ENCODE results near the gene LACTB. TPM values are rescaled to one million over a fixed set of nuclear protein-coding genes. Genes with fewer than 3 reads are reported as not detected.

LACTB gene
- total RNA-seq, 2 donors from 2014 or later, result 13.3 to 14.9 TPM

DNA sequence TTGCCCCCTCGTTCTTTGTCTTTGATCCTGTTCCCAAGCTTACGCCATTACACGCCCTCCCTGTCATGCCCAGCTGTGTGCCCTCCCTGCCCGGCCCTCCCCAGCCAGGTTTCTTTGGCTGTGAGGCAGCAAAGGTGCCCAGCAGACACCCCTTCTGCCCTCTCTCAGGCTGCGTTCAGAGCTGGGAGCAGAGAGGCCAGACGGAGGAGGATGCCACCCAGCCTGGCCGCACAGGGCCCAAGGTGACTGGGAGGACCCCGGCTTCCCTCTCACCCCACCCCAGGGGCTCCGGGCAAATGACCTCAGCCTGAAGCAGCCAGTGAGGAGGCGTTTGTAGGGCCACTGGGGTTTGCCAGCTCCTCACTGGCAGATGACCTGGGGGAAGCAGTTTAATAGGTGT lies 30.8 kb upstream of the LACTB start:
- no peak overlapping the region for H3K27ac Mint-ChIP-seq
- H3K36me3 Mint-ChIP-seq (ENCODE audit: low read depth), result no peaks in the 10 kb centered on the region
- 91 to 100% methylated on average over 2 to 10 of the region's 10 CpGs for WGBS, 2 experiments (ENCODE audit: insufficient coverage in 1 of 2, insufficient read length in 1 of 2)
- no peaks in the 10 kb centered on the region for H3K27me3 Mint-ChIP-seq (ENCODE audit: insufficient read depth)
- H3K9me3 ChIP-seq (ENCODE audit: control insufficient read depth, low read length), result no peaks in the 10 kb centered on the region
- peaks cover 28% of the 10 kb centered on the region for H3K4me1 Mint-ChIP-seq
- no peak overlapping the region for H3K4me3 Mint-ChIP-seq
- no peaks in the 10 kb centered on the region for H3K9me3 Mint-ChIP-seq
- no peaks in the 10 kb centered on the region for H3K36me3 ChIP-seq (ENCODE audit: control insufficient read depth, insufficient read depth, low read length)
- no peaks in the 10 kb centered on the region for H3K27me3 ChIP-seq (ENCODE audit: control insufficient read depth, insufficient read depth, low read length, poor library complexity, severe bottlenecking)
- H3K27ac ChIP-seq (ENCODE audit: low read depth, low read length), result no peak overlapping the region
- no peak for DNase-seq
- TF ChIP-seq, protein P1, sequence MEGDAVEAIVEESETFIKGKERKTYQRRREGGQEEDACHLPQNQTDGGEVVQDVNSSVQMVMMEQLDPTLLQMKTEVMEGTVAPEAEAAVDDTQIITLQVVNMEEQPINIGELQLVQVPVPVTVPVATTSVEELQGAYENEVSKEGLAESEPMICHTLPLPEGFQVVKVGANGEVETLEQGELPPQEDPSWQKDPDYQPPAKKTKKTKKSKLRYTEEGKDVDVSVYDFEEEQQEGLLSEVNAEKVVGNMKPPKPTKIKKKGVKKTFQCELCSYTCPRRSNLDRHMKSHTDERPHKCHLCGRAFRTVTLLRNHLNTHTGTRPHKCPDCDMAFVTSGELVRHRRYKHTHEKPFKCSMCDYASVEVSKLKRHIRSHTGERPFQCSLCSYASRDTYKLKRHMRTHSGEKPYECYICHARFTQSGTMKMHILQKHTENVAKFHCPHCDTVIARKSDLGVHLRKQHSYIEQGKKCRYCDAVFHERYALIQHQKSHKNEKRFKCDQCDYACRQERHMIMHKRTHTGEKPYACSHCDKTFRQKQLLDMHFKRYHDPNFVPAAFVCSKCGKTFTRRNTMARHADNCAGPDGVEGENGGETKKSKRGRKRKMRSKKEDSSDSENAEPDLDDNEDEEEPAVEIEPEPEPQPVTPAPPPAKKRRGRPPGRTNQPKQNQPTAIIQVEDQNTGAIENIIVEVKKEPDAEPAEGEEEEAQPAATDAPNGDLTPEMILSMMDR (conservative IDR thresholded peaks at IDR 0.05), result no peak
- peaks cover 2% of the 10 kb centered on the region for H3K4me1 ChIP-seq (ENCODE audit: control insufficient read depth, insufficient read depth, low read length)
- H3K4me3 ChIP-seq (ENCODE audit: low read length), result no peak overlapping the region
- no peak overlapping the region for H3K9ac ChIP-seq (ENCODE audit: extremely low read depth, low read length, poor library complexity, severe bottlenecking)

DNA sequence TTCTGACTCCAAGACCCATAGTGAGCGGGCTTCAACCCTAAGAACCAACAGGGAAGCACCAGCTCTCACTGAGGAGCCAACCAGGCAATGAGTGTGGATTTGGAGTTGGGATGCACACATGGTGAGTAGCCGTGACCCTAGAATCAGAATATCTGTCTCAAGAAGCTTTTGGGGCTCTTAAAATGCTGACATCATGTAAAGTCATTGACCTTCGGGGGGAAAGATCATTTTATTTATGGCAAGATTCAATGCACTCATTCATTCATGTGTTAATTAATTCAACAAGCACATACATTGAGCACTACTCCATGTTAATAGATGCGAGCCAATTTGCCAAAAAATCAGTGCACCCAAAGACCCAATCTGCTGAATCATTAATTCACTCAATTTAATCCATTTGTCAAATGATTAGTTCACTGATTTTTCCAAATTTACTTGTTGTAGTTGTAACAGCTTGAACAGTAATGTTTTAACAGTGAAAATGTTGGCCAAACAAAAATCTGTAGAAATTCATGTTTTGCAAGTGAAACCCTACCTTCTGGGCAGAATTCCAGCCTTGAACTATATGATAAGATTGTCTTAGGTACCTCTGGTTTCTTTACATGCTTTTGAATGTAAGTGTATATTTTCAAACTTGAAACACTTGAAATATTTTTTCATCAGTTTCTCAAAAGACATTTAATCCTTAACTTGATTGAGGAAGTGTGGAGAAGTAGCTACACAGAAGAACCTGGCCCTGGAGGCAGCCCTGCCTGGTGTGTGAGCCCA lies 29.8 kb upstream of the LACTB start:
- Histone ChIP-seq H3K4me3 (ENCODE audit: low read length) (no peak overlapping the region), H3K4me1 (ENCODE audit: control insufficient read depth, insufficient read depth, low read length) (peaks cover 2% of the 10 kb centered on the region), H3K9me3 (ENCODE audit: control insufficient read depth, low read length) (no peaks in the 10 kb centered on the region), H3K27ac (ENCODE audit: low read depth, low read length) (no peak overlapping the region), H3K27me3 (ENCODE audit: control insufficient read depth, insufficient read depth, low read length, poor library complexity, severe bottlenecking) (no peaks in the 10 kb centered on the region), H3K9ac (ENCODE audit: extremely low read depth, low read length, poor library complexity, severe bottlenecking) (no peak overlapping the region), H3K36me3 (ENCODE audit: control insufficient read depth, insufficient read depth, low read length) (no peaks in the 10 kb centered on the region)
- Mint-ChIP-seq H3K27ac (no peak overlapping the region), H3K4me3 (no peak overlapping the region), H3K9me3 (no peaks in the 10 kb centered on the region), H3K4me1 (peaks cover 20% of the 10 kb centered on the region), H3K36me3 (ENCODE audit: low read depth) (no peaks in the 10 kb centered on the region), H3K27me3 (ENCODE audit: insufficient read depth) (no peaks in the 10 kb centered on the region)
- 63 to 67% methylated on average over 3 to 4 of the region's 4 CpGs for WGBS, 2 experiments (ENCODE audit: insufficient coverage in 1 of 2, insufficient read length in 1 of 2)
- TF ChIP-seq, protein P1 (conservative IDR thresholded peaks at IDR 0.05), result no peak
- DNase-seq, result no peak

DNA sequence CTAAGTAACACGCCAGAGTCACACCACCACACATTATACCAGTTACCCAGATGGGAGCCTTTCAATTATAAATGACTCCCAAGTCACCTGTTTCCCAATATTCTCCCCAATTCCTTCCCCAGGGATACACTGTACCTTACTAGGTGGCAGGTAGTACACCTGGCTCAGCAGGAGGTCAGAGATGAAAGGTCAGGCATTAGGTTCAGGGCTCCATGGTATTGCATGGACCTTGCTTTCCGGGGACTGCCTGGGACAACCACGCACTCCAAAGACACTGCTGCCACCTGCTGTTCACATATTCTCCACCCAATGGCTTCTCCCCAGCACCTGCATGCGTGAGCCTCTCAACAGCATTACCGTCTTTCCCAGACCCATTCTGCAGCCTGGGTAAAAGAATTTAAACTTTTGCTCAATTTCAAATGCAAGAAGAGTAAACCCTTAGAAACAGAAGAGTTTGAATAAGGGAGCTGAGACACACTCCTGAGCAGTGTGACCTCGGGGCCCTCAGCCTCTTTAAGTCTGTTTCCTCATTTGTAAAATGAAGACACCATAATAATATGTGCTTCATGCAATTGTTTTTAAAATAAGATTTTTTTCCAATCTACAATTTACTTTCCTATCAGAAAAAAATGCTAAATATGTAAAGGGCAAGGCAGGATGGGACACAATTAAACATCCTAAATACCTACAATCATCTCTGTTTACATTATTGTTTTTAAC lies 28.0 kb upstream of the LACTB start:
- Histone ChIP-seq H3K27ac (ENCODE audit: low read depth, low read length) (no peak overlapping the region), H3K9ac (ENCODE audit: extremely low read depth, low read length, poor library complexity, severe bottlenecking) (no peak overlapping the region), H3K9me3 (ENCODE audit: control insufficient read depth, low read length) (no peaks in the 10 kb centered on the region), H3K27me3 (ENCODE audit: control insufficient read depth, insufficient read depth, low read length, poor library complexity, severe bottlenecking) (no peaks in the 10 kb centered on the region), H3K4me1 (ENCODE audit: control insufficient read depth, insufficient read depth, low read length) (no peaks in the 10 kb centered on the region), H3K4me3 (ENCODE audit: low read length) (no peak overlapping the region), H3K36me3 (ENCODE audit: control insufficient read depth, insufficient read depth, low read length) (no peaks in the 10 kb centered on the region)
- Mint-ChIP-seq H3K27me3 (ENCODE audit: insufficient read depth) (no peaks in the 10 kb centered on the region), H3K4me3 (no peak overlapping the region), H3K27ac (no peak overlapping the region), H3K4me1 (peaks cover 15% of the 10 kb centered on the region), H3K36me3 (ENCODE audit: low read depth) (no peaks in the 10 kb centered on the region), H3K9me3 (peaks cover 10% of the 10 kb centered on the region)
- DNase-seq, result peak; percentile 96
- TF ChIP-seq, protein P1 (conservative IDR thresholded peaks at IDR 0.05), result peak; percentile 93
- 11 to 35% methylated on average over 4 to 6 of the region's 6 CpGs for WGBS, 2 experiments (ENCODE audit: insufficient coverage in 1 of 2, insufficient read length in 1 of 2)
